Effector memory CD8-positive, alpha-beta T cell (primary cell): ENCODE measurements around the gene TXNL4B.
A peak's percentile ranks its signal among the peaks of the same experiment; 100 is the strongest.

Experiments used
- ATAC-seq: fragments of 150-1000 bp; cut with Tn5 transposase; replicated peaks from 2 replicates; pipeline ENCODE4 v1.10.0; 2021; ENCODE audit warnings: mild to moderate bottlenecking, moderate library complexity
- DNase-seq, 3 experiments: peaks; one replicate each; pipeline ENCODE4 v3.0.0; 2021
- H3K27ac Mint-ChIP-seq, 2 donors: one replicate each; pipeline ENCODE4 v1.8.0; 2022; ENCODE audit warnings: mild to moderate bottlenecking in 2 of 2, mixed read lengths in 2 of 2, moderate library complexity in 2 of 2
- H3K27me3 Mint-ChIP-seq, 2 donors: one replicate each; pipeline ENCODE4 v1.8.0; 2022; ENCODE audit warnings: mixed read lengths in 2 of 2
- H3K36me3 Mint-ChIP-seq: one replicate; pipeline ENCODE4 v1.8.0; 2022; ENCODE audit warnings: mild to moderate bottlenecking, moderate library complexity, mixed read lengths; ENCODE audit not compliant: insufficient read depth
- H3K4me1 Mint-ChIP-seq, 2 donors: one replicate each; pipeline ENCODE4 v1.8.0; 2022; ENCODE audit warnings: low read depth in 2 of 2, mixed read lengths in 2 of 2
- H3K4me3 Mint-ChIP-seq, 2 donors: one replicate each; pipeline ENCODE4 v1.8.0; 2022; ENCODE audit warnings: mild to moderate bottlenecking in 2 of 2, mixed read lengths in 2 of 2, moderate library complexity in 2 of 2
- H3K9me3 Mint-ChIP-seq, 2 donors: one replicate each; pipeline ENCODE4 v1.8.0; 2022; ENCODE audit warnings: mixed read lengths in 2 of 2

The TXNL4B gene

DNA sequence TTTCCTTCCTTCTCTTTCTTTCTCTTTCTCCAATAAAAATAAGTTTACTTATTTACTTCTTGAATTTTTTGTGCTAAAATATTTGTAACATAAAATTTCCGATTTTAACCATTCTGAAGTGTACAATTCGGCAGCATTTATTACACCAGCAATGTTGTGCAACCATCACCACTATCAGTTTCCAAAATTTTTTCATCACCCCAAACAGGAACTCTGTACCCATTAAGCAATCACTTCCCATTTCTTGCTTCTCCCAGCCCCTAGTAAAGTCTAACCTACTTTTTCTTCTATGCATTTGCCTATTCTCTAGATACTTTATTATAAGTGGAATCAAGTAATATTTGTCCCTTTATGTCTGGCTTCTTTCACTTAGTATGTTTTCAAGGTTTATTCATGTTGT is 41.6 kb downstream of the TXNL4B start:
- H3K27ac Mint-ChIP-seq = no peak overlapping the region
- no peak for ATAC-seq

DNA sequence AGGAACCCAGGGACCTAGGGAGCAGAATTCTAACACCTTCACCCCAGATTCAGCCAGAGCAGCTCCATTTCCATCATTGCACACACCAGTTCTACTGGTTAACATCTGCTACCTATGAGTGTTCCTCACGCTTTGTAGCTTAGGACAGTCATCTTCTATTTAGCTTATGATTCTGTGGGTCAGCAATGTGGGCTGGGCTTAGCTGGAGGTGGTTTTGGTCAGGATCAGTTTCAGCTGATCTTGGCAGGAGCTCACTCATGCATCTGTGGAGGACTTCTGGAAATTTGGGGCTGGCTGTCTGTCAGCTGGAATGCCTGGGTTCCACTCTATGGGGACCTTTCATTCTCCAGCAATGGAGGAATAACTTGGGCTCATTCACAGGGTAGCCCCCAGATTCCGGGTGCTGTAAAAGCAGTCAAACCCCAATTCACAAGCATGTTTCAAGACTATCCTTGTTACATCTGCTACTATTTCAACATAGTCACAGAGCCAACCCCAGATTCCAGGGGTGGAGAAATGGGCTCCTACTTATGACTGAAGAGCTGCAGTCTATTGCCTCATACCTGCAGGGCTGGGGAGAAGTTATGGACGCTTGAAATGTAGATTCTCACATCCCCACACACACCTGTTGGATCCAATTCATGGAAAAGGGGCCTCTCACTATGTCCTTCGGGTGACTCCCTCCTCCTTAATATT is 42.5 kb downstream of the TXNL4B start:
- Mint-ChIP-seq H3K4me3 (no peak overlapping the region), H3K36me3 (no peaks in the 10 kb centered on the region), H3K4me1 (no peaks in the 10 kb centered on the region), H3K9me3 (peaks cover 4 to 7% of the 10 kb centered on the region in 2 donors), H3K27me3 (no peaks in the 10 kb centered on the region), H3K27ac (no peak overlapping the region)
- ATAC-seq (no peak), DNase-seq (no peak)

More for the DNA sequence above, 41.6 kb downstream of the TXNL4B start:
- Mint-ChIP-seq H3K27me3 (no peaks in the 10 kb centered on the region), H3K36me3 (no peaks in the 10 kb centered on the region), H3K4me3 (no peak overlapping the region), H3K4me1 (no peaks in the 10 kb centered on the region), H3K9me3 (peaks cover 4 to 7% of the 10 kb centered on the region in 2 donors)
- DNase-seq = no peak

DNA sequence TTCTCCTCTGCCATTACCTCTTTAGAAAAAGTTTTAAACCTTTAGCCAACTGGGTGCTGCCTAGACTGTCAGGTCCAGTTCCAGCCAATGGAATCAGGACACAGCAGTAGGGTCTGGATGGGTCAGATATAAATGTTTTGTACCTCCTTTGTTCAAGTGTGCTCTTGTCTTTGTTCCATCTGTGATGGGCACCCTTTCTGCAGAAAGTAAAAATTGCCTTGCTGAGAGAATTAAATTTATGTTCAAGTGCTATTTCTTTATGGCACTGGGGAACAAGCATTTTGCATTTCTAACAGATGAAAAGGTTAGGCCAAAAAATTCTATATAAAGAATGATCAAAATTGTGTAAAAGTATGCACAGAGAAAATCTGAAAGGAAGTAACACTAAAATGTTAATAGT is 44.3 kb downstream of the TXNL4B start:
- no peak for DNase-seq
- Mint-ChIP-seq H3K9me3 (peaks cover 4 to 7% of the 10 kb centered on the region in 2 donors), H3K4me1 (no peaks in the 10 kb centered on the region), H3K4me3 (no peak overlapping the region), H3K27me3 (no peaks in the 10 kb centered on the region), H3K27ac (no peak overlapping the region), H3K36me3 (no peaks in the 10 kb centered on the region)
- no peak for ATAC-seq

DNA sequence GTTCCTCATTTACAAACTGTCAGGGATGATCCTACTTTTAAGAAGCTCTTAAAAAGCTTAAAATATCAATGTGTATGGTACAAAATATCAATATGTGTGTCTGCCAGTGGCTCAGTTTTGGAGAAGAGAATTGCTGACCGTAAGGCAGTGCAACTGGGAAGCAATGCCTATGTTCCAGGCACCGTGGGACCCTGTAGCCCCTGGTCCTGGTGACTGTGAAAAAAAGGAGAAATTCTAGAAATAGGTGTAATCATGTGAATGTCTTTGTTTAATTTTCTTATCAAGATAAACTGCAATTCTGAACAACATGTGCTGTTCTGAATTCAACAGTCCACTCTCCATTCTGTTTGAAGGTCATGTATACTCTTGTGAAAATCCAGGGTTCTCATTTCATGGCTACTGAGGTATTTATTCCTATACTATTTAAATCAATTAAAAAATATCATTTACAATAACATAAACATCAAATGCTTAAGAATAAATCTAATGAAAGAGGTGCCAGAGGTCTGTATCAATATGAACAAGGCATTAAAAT is 48.5 kb downstream of the TXNL4B start:
- no peak for DNase-seq
- H3K27me3 Mint-ChIP-seq = no peaks in the 10 kb centered on the region
- no peaks in the 10 kb centered on the region for H3K4me1 Mint-ChIP-seq
- no peak overlapping the region for H3K27ac Mint-ChIP-seq
- no peak for ATAC-seq
- H3K9me3 Mint-ChIP-seq = peaks cover 2 to 7% of the 10 kb centered on the region in 2 donors
- H3K36me3 Mint-ChIP-seq = peaks cover 6% of the 10 kb centered on the region
- H3K4me3 Mint-ChIP-seq = no peak overlapping the region

DNA sequence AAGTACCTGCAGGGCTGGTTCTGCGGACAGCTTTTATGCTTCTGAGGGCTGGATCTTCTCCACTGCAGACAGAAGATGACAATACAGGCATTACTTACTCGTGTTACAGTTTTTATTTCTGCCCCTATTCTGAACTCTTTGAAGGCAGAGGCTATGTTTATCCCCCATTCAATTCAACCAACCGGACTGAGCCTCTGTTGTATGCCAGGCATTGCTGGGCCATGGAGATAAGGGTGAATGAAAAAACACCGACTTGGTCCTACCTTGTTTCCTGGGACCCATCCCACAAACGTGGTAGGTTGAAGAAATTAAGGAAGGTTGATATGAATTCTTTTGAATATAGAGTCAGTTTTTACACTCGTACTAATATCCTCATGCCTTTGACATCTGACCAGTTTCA is 49.1 kb downstream of the TXNL4B start:
- DNase-seq = no peak
- Mint-ChIP-seq H3K27ac (no peak overlapping the region), H3K27me3 (no peaks in the 10 kb centered on the region), H3K4me1 (no peaks in the 10 kb centered on the region), H3K36me3 (peaks cover 6% of the 10 kb centered on the region), H3K4me3 (no peak overlapping the region), H3K9me3 (peaks cover 0 to 7% of the 10 kb centered on the region in 2 donors)
- ATAC-seq = no peak

DNA sequence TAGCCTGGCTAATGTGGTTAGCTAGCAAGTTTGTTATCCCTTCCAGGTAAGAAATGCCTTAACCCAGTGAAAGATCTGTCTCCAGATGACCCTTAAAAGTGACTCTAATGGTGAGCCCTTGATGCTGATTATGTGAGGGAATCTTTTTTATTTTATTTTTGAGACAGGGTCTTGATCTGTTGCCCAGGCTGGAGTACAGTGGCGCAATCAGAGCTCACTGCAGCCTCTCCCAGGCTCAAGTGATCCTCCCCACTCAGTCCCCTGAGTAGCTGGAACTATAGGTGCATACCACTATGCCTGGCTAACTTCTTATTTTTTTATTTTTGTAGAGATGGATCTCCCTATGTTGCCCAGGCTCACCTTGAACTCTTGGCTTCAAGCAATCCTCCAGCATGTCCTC is 49.9 kb downstream of the TXNL4B start:
- H3K9me3 Mint-ChIP-seq = no peaks in the 10 kb centered on the region
- H3K4me3 Mint-ChIP-seq = no peak overlapping the region
- ATAC-seq (no peak), DNase-seq (no peak)
- peaks cover 6% of the 10 kb centered on the region for H3K36me3 Mint-ChIP-seq
- H3K4me1 Mint-ChIP-seq = no peaks in the 10 kb centered on the region
- no peak overlapping the region for H3K27ac Mint-ChIP-seq
- H3K27me3 Mint-ChIP-seq = no peaks in the 10 kb centered on the region

DNA sequence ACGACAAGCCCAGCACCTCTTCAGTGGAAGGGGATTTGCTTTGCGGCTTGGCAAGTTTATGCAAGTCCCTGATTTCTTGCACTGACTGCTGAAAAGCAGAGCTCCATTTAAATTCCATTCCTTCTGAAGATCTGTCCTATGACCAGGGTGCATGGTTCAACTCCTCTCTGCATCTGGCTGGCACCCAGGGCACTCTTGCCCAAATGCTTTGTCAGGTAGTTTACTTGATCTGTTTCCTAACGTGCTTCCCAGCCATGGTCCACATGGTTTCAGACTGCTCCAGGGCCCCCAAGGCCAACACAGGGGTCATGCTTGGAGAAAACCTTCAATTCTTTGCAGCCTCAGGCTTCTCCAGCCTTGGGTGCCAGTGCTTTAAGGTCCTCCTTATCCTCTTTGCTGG is 50.4 kb downstream of the TXNL4B start:
- peaks cover 6% of the 10 kb centered on the region for H3K36me3 Mint-ChIP-seq
- no peaks in the 10 kb centered on the region for H3K4me1 Mint-ChIP-seq
- H3K27ac Mint-ChIP-seq = no peak overlapping the region
- DNase-seq (no peak), ATAC-seq (no peak)
- no peaks in the 10 kb centered on the region for H3K9me3 Mint-ChIP-seq
- no peaks in the 10 kb centered on the region for H3K27me3 Mint-ChIP-seq
- H3K4me3 Mint-ChIP-seq = no peak overlapping the region

DNA sequence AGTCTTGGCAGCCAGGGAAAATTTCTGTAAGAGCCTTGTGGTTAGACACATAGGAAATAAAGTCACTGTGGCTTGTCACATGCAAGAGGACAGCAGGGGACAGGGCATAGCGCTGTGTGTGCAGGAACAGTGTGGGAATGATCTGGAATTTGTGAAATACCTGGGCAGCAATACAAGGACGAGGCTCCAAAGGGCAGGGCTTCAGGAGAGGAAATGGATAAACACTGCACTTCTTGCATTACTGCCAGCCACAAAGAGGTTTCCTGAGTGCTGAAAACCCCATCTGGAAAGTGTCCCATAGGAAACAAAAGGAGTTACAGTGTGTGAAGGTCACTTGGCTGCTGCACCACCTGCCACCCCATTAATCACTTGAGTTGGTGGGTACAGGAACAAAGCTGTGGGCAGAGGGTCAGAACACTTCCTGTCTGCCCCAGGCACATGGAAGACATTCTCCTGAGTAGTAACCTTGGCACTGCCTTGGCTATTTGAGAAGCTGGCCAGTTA is 51.2 kb downstream of the TXNL4B start:
- Mint-ChIP-seq H3K27me3 (no peaks in the 10 kb centered on the region), H3K4me3 (no peak overlapping the region), H3K27ac (no peak overlapping the region), H3K4me1 (no peaks in the 10 kb centered on the region), H3K36me3 (peaks cover 6% of the 10 kb centered on the region), H3K9me3 (no peaks in the 10 kb centered on the region)
- ATAC-seq (no peak), DNase-seq (no peak)

DNA sequence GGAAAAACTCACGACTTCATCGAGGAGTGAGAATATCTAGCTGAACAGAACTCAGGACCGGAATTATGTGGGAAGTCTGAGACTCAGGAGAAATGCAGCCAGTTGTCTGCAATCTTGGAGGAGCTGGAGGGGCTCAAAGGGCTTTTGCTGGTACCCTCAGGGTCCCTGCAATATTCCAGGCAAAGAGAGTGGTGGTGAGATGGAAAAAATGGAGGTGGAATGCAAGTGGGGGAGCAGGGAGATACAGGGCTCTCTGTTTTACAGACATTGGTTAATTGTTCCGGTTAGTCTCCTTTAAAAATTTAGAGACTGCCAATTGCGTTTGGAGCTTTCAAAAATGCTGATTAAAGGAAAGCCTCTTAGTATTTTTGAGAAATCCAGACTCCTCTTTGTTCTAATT is 57.3 kb downstream of the TXNL4B start:
- no peaks in the 10 kb centered on the region for H3K27me3 Mint-ChIP-seq
- H3K4me1 Mint-ChIP-seq = no peaks in the 10 kb centered on the region
- no peak overlapping the region for H3K4me3 Mint-ChIP-seq
- DNase-seq (no peak), ATAC-seq (no peak)
- no peaks in the 10 kb centered on the region for H3K9me3 Mint-ChIP-seq
- H3K36me3 Mint-ChIP-seq = peaks cover 4% of the 10 kb centered on the region
- peak overlapping the region in 1 of 2 donors; percentile 33 for H3K27ac Mint-ChIP-seq
